Chondrocyte (in vitro differentiated cells): ENCODE data around the gene AKAP13. TPM values are rescaled to one million over a fixed set of nuclear protein-coding genes. Genes with fewer than 3 reads are reported as not detected.

ENCODE experiments used
- DNase-seq: peaks from one replicate; pipeline ENCODE4 v3.0.0; 2021; ENCODE audit warnings: mixed read lengths, low spot score
- H3K27ac Mint-ChIP-seq: one replicate; pipeline ENCODE4 v1.8.0; 2021; ENCODE audit warnings: mild to moderate bottlenecking, moderate library complexity, mixed read lengths; ENCODE audit not compliant: unreplicated experiment
- H3K27me3 Mint-ChIP-seq: 2 replicates; pipeline ENCODE4 v1.8.0; 2021; ENCODE audit warnings: low read depth, mixed read lengths
- H3K36me3 Mint-ChIP-seq: 2 replicates; pipeline ENCODE4 v1.8.0; 2021; ENCODE audit warnings: low read depth, mixed read lengths
- H3K4me1 Mint-ChIP-seq: 2 replicates; pipeline ENCODE4 v1.8.0; 2021; ENCODE audit warnings: low read depth, mild to moderate bottlenecking, mixed read lengths
- H3K4me3 Mint-ChIP-seq: one replicate; pipeline ENCODE4 v1.8.0; 2021; ENCODE audit warnings: mild to moderate bottlenecking, moderate library complexity, mixed read lengths; ENCODE audit not compliant: unreplicated experiment
- H3K9me3 Mint-ChIP-seq: 2 replicates; pipeline ENCODE4 v1.8.0; 2021; ENCODE audit warnings: low read depth, mixed read lengths
- total RNA-seq: library from RNA; stranded (reverse); gene quantifications from 3 replicates; pipeline ENCODE4 v1.2.1, GENCODE V29; 2021
- TF ChIP-seq, protein P1 (sequence below): fragments of 200-600 bp; sonication (generic); IDR thresholded peaks from 2 replicates; pipeline ENCODE4 v1.5.0; 2021; ENCODE audit warnings: antibody characterized with exemption, mild to moderate bottlenecking, moderate library complexity

AKAP13 gene
- total RNA-seq, 1 donor from 2014 or later = 80.6 TPM

DNA sequence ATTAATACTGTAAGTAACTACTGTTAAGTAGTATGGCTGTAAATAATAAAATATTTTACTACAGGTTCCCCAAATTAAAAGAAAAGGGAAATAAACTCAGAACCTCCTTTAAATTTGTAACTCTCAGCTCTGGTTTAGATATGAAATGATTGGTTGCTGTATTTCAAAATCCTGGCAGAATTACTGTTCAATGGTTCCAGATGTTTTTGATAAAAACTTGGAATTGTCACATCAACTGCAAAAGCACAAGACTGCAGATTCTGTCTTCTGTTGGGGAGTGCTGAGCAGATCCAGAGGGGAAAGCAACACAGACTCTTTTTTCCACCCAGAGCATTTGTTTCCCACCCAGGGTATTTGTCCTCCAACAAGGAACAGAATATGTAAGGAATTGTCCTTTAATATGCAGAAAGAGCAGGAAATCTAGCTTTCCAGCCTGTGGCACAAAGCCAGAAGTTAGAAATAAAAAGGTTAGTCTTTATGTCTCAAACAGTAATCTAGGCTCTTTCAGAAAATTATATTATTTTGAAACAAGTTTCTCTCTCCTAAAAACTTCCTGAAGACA lies 236.2 kb downstream of the AKAP13 start:
- Mint-ChIP-seq H3K9me3 (no peaks in the 10 kb centered on the region), H3K4me3 (no peak overlapping the region), H3K27me3 (no peaks in the 10 kb centered on the region), H3K27ac (peak overlapping the region; percentile 70), H3K36me3 (no peaks in the 10 kb centered on the region), H3K4me1 (peaks cover 20% of the 10 kb centered on the region)
- DNase-seq = no peak
- TF ChIP-seq, protein P1, sequence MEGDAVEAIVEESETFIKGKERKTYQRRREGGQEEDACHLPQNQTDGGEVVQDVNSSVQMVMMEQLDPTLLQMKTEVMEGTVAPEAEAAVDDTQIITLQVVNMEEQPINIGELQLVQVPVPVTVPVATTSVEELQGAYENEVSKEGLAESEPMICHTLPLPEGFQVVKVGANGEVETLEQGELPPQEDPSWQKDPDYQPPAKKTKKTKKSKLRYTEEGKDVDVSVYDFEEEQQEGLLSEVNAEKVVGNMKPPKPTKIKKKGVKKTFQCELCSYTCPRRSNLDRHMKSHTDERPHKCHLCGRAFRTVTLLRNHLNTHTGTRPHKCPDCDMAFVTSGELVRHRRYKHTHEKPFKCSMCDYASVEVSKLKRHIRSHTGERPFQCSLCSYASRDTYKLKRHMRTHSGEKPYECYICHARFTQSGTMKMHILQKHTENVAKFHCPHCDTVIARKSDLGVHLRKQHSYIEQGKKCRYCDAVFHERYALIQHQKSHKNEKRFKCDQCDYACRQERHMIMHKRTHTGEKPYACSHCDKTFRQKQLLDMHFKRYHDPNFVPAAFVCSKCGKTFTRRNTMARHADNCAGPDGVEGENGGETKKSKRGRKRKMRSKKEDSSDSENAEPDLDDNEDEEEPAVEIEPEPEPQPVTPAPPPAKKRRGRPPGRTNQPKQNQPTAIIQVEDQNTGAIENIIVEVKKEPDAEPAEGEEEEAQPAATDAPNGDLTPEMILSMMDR = no peak

DNA sequence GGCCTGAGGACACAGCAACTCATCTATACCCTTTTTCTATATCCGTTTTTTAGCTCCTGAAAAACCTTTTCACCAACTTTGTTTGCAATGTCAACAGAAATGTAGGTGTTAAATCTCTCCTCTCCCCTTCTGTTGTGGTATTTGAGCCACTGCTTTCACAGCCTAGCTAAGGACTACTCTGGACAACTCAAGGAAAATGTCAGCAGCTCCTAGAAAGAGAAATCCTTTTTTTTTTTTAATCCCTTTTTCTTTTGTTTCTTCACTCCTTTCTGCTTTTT lies 237.8 kb downstream of the AKAP13 start:
- Mint-ChIP-seq H3K27ac (no peak overlapping the region), H3K4me1 (peaks cover 18% of the 10 kb centered on the region), H3K4me3 (no peak overlapping the region)

DNA sequence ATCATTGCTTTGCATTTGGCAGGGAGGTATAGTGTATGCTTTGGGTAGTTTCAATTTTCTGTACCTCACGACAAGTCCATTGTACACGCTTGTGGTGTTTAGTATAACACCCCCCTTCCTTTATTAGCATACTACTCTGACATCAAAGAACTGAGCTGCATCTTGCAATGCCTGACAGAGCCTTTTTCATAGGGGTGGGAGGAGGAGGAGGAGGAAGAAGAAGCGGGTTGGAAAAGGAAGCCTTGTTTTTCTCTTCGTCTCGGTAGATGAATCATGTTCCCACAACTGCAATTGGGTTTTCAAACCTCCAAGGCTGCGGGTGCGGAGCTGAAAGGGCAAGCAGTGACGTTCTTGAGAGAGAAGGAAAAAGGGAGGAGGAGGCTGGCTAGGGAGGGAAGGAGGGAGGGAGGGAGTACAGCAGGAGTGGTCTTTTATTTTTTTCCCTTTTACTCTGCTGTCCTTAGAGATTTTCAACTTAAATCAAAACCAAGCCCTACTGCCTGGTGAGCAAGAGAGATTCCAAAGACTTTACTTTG lies 238.6 kb downstream of the AKAP13 start:
- no peak for DNase-seq
- Mint-ChIP-seq H3K4me1 (peaks cover 13% of the 10 kb centered on the region), H3K27me3 (no peaks in the 10 kb centered on the region), H3K9me3 (no peaks in the 10 kb centered on the region), H3K27ac (no peak overlapping the region), H3K36me3 (no peaks in the 10 kb centered on the region), H3K4me3 (no peak overlapping the region)
- TF ChIP-seq, protein P1 = no peak

More for the DNA sequence above, 237.8 kb downstream of the AKAP13 start:
- DNase-seq = no peak
- H3K9me3 Mint-ChIP-seq = no peaks in the 10 kb centered on the region
- no peaks in the 10 kb centered on the region for H3K36me3 Mint-ChIP-seq
- TF ChIP-seq, protein P1 = no peak
- no peaks in the 10 kb centered on the region for H3K27me3 Mint-ChIP-seq

DNA sequence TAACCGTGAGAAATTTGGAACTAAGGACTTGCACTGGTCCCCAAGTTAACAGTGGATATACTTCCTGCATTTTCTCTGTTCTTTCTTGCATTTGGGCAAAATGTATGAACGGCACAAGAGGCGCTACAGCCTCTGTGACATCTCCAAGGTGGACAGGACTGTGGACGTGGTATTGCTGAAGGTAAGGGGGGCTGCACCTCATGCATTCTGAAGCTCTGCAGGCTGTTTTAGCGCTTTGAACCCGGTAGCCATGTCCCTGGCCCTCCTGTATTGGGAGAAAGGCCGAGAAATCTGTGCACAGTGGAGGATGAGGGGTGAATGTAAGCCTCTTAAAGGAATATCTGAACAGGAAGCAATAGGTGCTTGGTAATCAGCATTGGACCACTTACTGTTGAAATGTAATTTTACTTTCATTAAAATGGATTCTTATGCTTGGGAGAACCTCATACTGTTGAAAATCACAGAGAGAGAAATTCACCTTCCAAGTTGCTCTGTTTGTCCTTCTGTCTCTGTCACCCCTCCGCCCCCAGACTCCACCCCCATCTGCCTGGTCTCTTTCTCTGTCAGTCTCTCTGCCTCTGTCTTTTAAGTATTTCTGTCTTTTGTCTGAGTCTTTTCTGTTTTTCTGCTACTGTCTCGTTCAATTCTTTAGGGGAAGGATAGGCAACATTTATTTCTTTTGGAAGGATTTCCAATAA lies 239.7 kb downstream of the AKAP13 start:
- Mint-ChIP-seq H3K27me3 (no peaks in the 10 kb centered on the region), H3K9me3 (no peaks in the 10 kb centered on the region), H3K27ac (no peak overlapping the region), H3K4me3 (no peak overlapping the region), H3K4me1 (peaks cover 2% of the 10 kb centered on the region), H3K36me3 (no peaks in the 10 kb centered on the region)
- DNase-seq = no peak
- TF ChIP-seq, protein P1 = no peak

DNA sequence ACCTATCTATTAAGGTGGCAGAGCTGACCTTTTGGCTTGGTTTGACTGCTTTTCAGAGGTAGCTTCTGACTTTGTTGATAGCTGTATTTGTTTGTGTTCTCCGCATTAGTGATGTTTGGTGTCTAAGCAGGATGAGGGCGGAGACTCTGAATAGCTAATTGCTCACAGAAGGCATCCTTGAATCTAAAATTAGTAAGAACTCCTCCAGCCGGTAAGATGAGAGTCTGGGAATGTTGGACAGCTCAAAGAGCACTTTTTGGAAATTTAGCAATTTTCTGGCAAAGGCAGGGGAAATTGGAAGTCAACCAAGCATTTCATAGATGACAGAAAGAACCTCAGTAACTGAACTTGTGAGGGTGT lies 240.3 kb downstream of the AKAP13 start:
- TF ChIP-seq, protein P1 = no peak
- no peak for DNase-seq
- no peak overlapping the region for H3K4me3 Mint-ChIP-seq
- H3K36me3 Mint-ChIP-seq = no peaks in the 10 kb centered on the region
- no peaks in the 10 kb centered on the region for H3K4me1 Mint-ChIP-seq
- no peak overlapping the region for H3K27ac Mint-ChIP-seq
- no peaks in the 10 kb centered on the region for H3K9me3 Mint-ChIP-seq
- no peaks in the 10 kb centered on the region for H3K27me3 Mint-ChIP-seq
